Endothelial cell of umbilical vein (primary cell): Measurements from ENCODE around the gene F2RL2. TPM values are rescaled to one million over a fixed set of nuclear protein-coding genes. Genes with fewer than 3 reads are reported as not detected.

Experiments used
- BruUV-seq: library from RNA; stranded (reverse); fragments of 400-500 nt; replicated peaks from 2 replicates; lab custom pipeline; 2021; lab: Mats Ljungman, UMichigan
- CTCF ChIA-PET: fragments of 300-600, 350-600 bp; sonication (Branson Sonifier 250); formaldehyde crosslinking; loops from one replicate; lab custom pipeline; 2021; ENCODE audit warnings: antibody characterized with exemption, inconsistent platforms; lab: Charles Lee
- POLR2A ChIA-PET: fragments of 300-600, 350-600 bp; sonication (Branson Sonifier 250); formaldehyde crosslinking; loops from one replicate; lab custom pipeline; 2021; ENCODE audit warnings: antibody characterized with exemption, inconsistent platforms; lab: Charles Lee
- DNase-seq: peaks from one replicate; pipeline ENCODE4 v3.0.0-alpha.2; 2011; ENCODE audit warnings: low read depth, low spot score
- FAIRE-seq: peaks from 2 replicates; lab custom pipeline; 2011; peaks lifted over from hg19 to GRCh38; lab: Jason Lieb, UNC
- H2AFZ ChIP-seq: 2 replicates; pipeline ENCODE4 v1.6.0; 2012; ENCODE audit warnings: low read depth, low read length, control low read depth, inconsistent platforms
- H3K27ac ChIP-seq: 2 replicates; pipeline ENCODE4 v1.5.1; 2011; ENCODE audit warnings: low read depth, mild to moderate bottlenecking, control low read depth, low read length, moderate library complexity; ENCODE audit not compliant: insufficient read depth
- H3K27me3 ChIP-seq, 2 experiments: 2 replicates each; pipeline versions ENCODE4 v1.6.0 to v1.6.1; 2011; ENCODE audit warnings: low read length in 2 of 2, mixed read lengths in 1 of 2; ENCODE audit not compliant: control insufficient read depth in 2 of 2, insufficient read depth in 2 of 2
- H3K36me3 ChIP-seq, 2 experiments: 2 replicates in 1 of 2; 3 replicates in 1 of 2; pipeline ENCODE4 v1.5.1; 2011; ENCODE audit warnings: low read length in 2 of 2, mild to moderate bottlenecking in 1 of 2, moderate library complexity in 1 of 2; ENCODE audit not compliant: control insufficient read depth in 2 of 2, insufficient read depth in 2 of 2; ENCODE audit errors: extremely low read depth in 1 of 2
- H3K4me1 ChIP-seq: 3 replicates; pipeline ENCODE4 v1.5.1; 2011; ENCODE audit warnings: mild to moderate bottlenecking, low read length; ENCODE audit not compliant: control insufficient read depth, insufficient read depth; ENCODE audit errors: extremely low read depth
- H3K4me2 ChIP-seq: 2 replicates; pipeline ENCODE4 v1.6.1; 2011; ENCODE audit warnings: low read length, control low read depth, mixed read lengths; ENCODE audit not compliant: insufficient read depth
- H3K4me3 ChIP-seq, 3 experiments: fragments of 200-600 bp in 1 of 3; sonication (generic), shearing (Covaris generic) in 1 of 3; replicated peaks in 1 of 3; 2 replicates each; pipeline ENCODE4 v1.5.1; 2011 to 2016; ENCODE audit warnings: control low read depth in 3 of 3, low read length in 3 of 3, mild to moderate bottlenecking in 2 of 3, inconsistent platforms in 1 of 3, low read depth in 1 of 3, moderate library complexity in 1 of 3; ENCODE audit not compliant: insufficient read depth in 1 of 3
- H3K79me2 ChIP-seq: 2 replicates; pipeline ENCODE4 v1.6.0; 2012; ENCODE audit warnings: low read length, inconsistent platforms; ENCODE audit not compliant: control insufficient read depth, insufficient read depth
- H3K9ac ChIP-seq: replicated peaks from 2 replicates; pipeline ENCODE3; 2011; ENCODE audit warnings: low read length, control low read depth; ENCODE audit not compliant: insufficient read depth; ENCODE audit errors: extremely low read depth
- H3K9me1 ChIP-seq: replicated peaks from 3 replicates; pipeline ENCODE4 v1.6.0; 2011; ENCODE audit warnings: mild to moderate bottlenecking, low read length; ENCODE audit not compliant: control insufficient read depth, insufficient read depth; ENCODE audit errors: extremely low read depth
- H3K9me3 ChIP-seq: replicated peaks from 2 replicates; pipeline ENCODE4 v1.5.1; 2012; ENCODE audit warnings: low read length, inconsistent platforms; ENCODE audit not compliant: control insufficient read depth, insufficient read depth
- H4K20me1 ChIP-seq: replicated peaks from 2 replicates; pipeline ENCODE3; 2011; ENCODE audit warnings: mild to moderate bottlenecking, low read length; ENCODE audit not compliant: control insufficient read depth, insufficient read depth; ENCODE audit errors: extremely low read depth
- EZH2 ChIP-seq: IDR thresholded peaks from 2 replicates; pipeline ENCODE4 v1.6.1; 2012; ENCODE audit warnings: borderline replicate concordance, low read depth, mild to moderate bottlenecking, moderate library complexity, low read length, inconsistent platforms; ENCODE audit not compliant: severe bottlenecking
- FOS ChIP-seq: IDR thresholded peaks from 2 replicates; pipeline ENCODE4 v1.6.1; 2011; ENCODE audit warnings: mild to moderate bottlenecking, low read length, moderate library complexity, borderline replicate concordance; ENCODE audit not compliant: insufficient read depth
- GATA2 ChIP-seq: IDR thresholded peaks from 2 replicates; pipeline ENCODE4 v1.7.0; 2011; ENCODE audit warnings: low read depth, mild to moderate bottlenecking, moderate library complexity, mixed read lengths, low read length; ENCODE audit not compliant: insufficient read length, insufficient read depth
- JUN ChIP-seq: IDR thresholded peaks from 2 replicates; pipeline ENCODE4 v1.6.1; 2011; ENCODE audit warnings: borderline replicate concordance, low read depth; ENCODE audit not compliant: insufficient read length, insufficient read depth
- MYC ChIP-seq: IDR thresholded peaks from one replicate; pipeline ENCODE4 v1.6.1; 2011; ENCODE audit warnings: mild to moderate bottlenecking, low read depth, low read length
- POLR2A ChIP-seq: IDR thresholded peaks from 2 replicates; pipeline ENCODE4 v1.6.1; 2012; ENCODE audit warnings: low read depth, mild to moderate bottlenecking, control low read depth, low read length
- POLR2AphosphoS5 ChIP-seq: IDR thresholded peaks from 2 replicates; pipeline ENCODE4 v1.6.1; 2012; ENCODE audit warnings: low read depth, mild to moderate bottlenecking, control low read depth, low read length, moderate library complexity; ENCODE audit not compliant: insufficient read depth
- dilution Hi-C: fragments of 300-500 bp; cut with MboI; formaldehyde crosslinking; loops from one replicate; pipeline ENCODE4 v1.15.0; 2019; ENCODE audit warnings: low sequenced_read_pairs; ENCODE audit not compliant: extremely low pct_ligation_motif_present
- intact Hi-C: fragments of 100-400 bp; cut with micrococcal nuclease; formaldehyde crosslinking; loops from one replicate; pipeline ENCODE4 v1.10.0; 2022
- polyA plus RNA-seq, 4 experiments: library from polyadenylated mRNA; depleted of rRNA in 3 of 4; stranded (reverse) in 3 of 4; unstranded in 1 of 4; fragments of >200 nt; gene quantifications; 2 replicates each; pipeline versions ENCODE4 v1.2.1 to v1.2.3, GENCODE V29; 2011 to 2012; ENCODE audit warnings: missing spikeins in 1 of 4
- total RNA-seq: library from RNA; stranded (reverse); gene quantifications from 2 replicates; pipeline ENCODE4 v1.2.3, GENCODE V29; 2021
- TF ChIP-seq, protein P1 (sequence below), 2 donors: IDR thresholded peaks; 1 replicate in 1 of 2; 2 replicates in 1 of 2; pipeline ENCODE4 v1.5.1; 2011; ENCODE audit warnings: low read length in 2 of 2, mild to moderate bottlenecking in 2 of 2, moderate library complexity in 2 of 2, control low read depth in 1 of 2, inconsistent platforms in 1 of 2, low read depth in 1 of 2; ENCODE audit not compliant: insufficient read depth in 1 of 2; ENCODE audit errors: extremely low read depth in 1 of 2

F2RL2 gene
- total and polyA plus RNA-seq, 2 donors (not counting 3 experiments of a cell fraction or from before 2014, with no cell fraction given): 19.8 to 33.3 TPM

GRCh38 chr5:76652809-76653414 lies 29.7 kb upstream of the F2RL2 start:
- no peak overlapping the region for H2AFZ ChIP-seq
- H3K4me3 ChIP-seq: no peak overlapping the region
- dilution Hi-C loops: no loop called here
- TF ChIP-seq, protein P1, sequence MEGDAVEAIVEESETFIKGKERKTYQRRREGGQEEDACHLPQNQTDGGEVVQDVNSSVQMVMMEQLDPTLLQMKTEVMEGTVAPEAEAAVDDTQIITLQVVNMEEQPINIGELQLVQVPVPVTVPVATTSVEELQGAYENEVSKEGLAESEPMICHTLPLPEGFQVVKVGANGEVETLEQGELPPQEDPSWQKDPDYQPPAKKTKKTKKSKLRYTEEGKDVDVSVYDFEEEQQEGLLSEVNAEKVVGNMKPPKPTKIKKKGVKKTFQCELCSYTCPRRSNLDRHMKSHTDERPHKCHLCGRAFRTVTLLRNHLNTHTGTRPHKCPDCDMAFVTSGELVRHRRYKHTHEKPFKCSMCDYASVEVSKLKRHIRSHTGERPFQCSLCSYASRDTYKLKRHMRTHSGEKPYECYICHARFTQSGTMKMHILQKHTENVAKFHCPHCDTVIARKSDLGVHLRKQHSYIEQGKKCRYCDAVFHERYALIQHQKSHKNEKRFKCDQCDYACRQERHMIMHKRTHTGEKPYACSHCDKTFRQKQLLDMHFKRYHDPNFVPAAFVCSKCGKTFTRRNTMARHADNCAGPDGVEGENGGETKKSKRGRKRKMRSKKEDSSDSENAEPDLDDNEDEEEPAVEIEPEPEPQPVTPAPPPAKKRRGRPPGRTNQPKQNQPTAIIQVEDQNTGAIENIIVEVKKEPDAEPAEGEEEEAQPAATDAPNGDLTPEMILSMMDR (IDR thresholded peaks at IDR 0.05; ENCODE audit: extremely low read depth in 1 of 2, insufficient read depth in 1 of 2, low read depth in 1 of 2, low read length in 2 of 2): no peak
- no peak for TF ChIP-seq FOS
- TF ChIP-seq POLR2A: no peak
- no peak for TF ChIP-seq GATA2
- TF ChIP-seq MYC: no peak
- TF ChIP-seq JUN: no peak
- no peak for TF ChIP-seq POLR2AphosphoS5
- no peak for TF ChIP-seq EZH2
- H4K20me1 ChIP-seq: no peaks in the 10 kb centered on the region
- H3K9ac ChIP-seq: no peak overlapping the region
- H3K9me1 ChIP-seq: no peaks in the 10 kb centered on the region
- no peak for DNase-seq
- no peaks in the 10 kb centered on the region for H3K79me2 ChIP-seq
- no peaks in the 10 kb centered on the region for H3K9me3 ChIP-seq
- BruUV-seq: no TSS peak
- H3K27ac ChIP-seq: no peak overlapping the region
- FAIRE-seq: no peak
- CTCF ChIA-PET: interaction anchor here (0.7 to 1.2 kb wide), 5 partner anchors 9 to 45 kb away, joined by 3 read pairs; no protein-coding TSS in a partner anchor
- POLR2A ChIA-PET: no interaction called here
- intact Hi-C loops: no loop called here
- no peak overlapping the region for H3K4me2 ChIP-seq
- peaks cover 6% of the 10 kb centered on the region for H3K4me1 ChIP-seq
- H3K36me3 ChIP-seq: no peaks in the 10 kb centered on the region
- no peaks in the 10 kb centered on the region for H3K27me3 ChIP-seq
